Measurements from ENCODE around the gene DDX24. TPM values are rescaled to one million over a fixed set of nuclear protein-coding genes. Genes with fewer than 3 reads are reported as not detected.

The DDX24 gene
- polyA plus RNA-seq, 4 donors = 154 to 169 (median 159) TPM

Other genes with a start within 250 kb of the DDX24 start
- gene FAM181A, start 153.9 kb downstream of the DDX24 start, polyA plus RNA-seq (ENCODE audit: insufficient read length in 4 of 4) = not detected
- gene ASB2, start 104.6 kb downstream of the DDX24 start, polyA plus RNA-seq (ENCODE audit: insufficient read length in 4 of 4) = under 1 TPM; 0.30 to 0.58 (median 0.40) TPM
- not detected for gene CCDC197, start 83.9 kb downstream of the DDX24 start, polyA plus RNA-seq (ENCODE audit: insufficient read length in 4 of 4)
- 1 to 10 TPM; 4.1 to 5.1 (median 4.8) TPM for gene OTUB2, start 54.9 kb downstream of the DDX24 start, polyA plus RNA-seq (ENCODE audit: insufficient read length in 4 of 4)
- gene IFI27L1, start 108 bp upstream of the DDX24 start, polyA plus RNA-seq (ENCODE audit: insufficient read length in 4 of 4) = 10 to 100 TPM; 22.4 to 27.0 (median 25.7) TPM
- 1 to 10 TPM; 3.9 to 7.5 (median 6.9) TPM for gene IFI27, start 29.5 kb upstream of the DDX24 start, polyA plus RNA-seq (ENCODE audit: insufficient read length in 4 of 4)
- gene IFI27L2, start 48.4 kb upstream of the DDX24 start, polyA plus RNA-seq (ENCODE audit: insufficient read length in 4 of 4) = 10 to 100 TPM; 21.2 to 31.1 (median 27.2) TPM
- gene PPP4R4, start 93.1 kb upstream of the DDX24 start, polyA plus RNA-seq (ENCODE audit: insufficient read length in 4 of 4) = under 1 TPM; 0.15 to 0.29 (median 0.21) TPM
- gene SERPINA10, start 212.1 kb upstream of the DDX24 start, polyA plus RNA-seq (ENCODE audit: insufficient read length in 4 of 4) = under 1 TPM; 0.10 to 0.34 (median 0.17) TPM
- gene SERPINA6, start 242.1 kb upstream of the DDX24 start, polyA plus RNA-seq (ENCODE audit: insufficient read length in 4 of 4) = 10 to 100 TPM in 1 of 4 donors, 1 to 10 TPM in 3; 2.1 to 10.4 (median 7.1) TPM

All from right renal pelvis (tissue), 4 donors.